Nephron (organoid): ENCODE data around the gene PIGU.

ENCODE experiments used
- H3K27ac Mint-ChIP-seq, 3 experiments: 2 replicates each; pipeline ENCODE4 v1.8.0; 2020; ENCODE audit warnings: mixed read lengths in 3 of 3, mild to moderate bottlenecking in 2 of 3, moderate library complexity in 1 of 3
- H3K27me3 Mint-ChIP-seq: 2 replicates; pipeline ENCODE4 v1.8.0; 2021; ENCODE audit warnings: low read depth, mild to moderate bottlenecking, moderate library complexity, mixed read lengths
- H3K36me3 Mint-ChIP-seq: 2 replicates; pipeline ENCODE4 v1.8.0; 2020; ENCODE audit warnings: low read depth, mixed read lengths
- H3K4me1 Mint-ChIP-seq: 2 replicates; pipeline ENCODE4 v1.8.0; 2020; ENCODE audit warnings: mixed read lengths
- H3K4me3 Mint-ChIP-seq, 3 experiments: 2 replicates each; pipeline ENCODE4 v1.8.0; 2020; ENCODE audit warnings: mild to moderate bottlenecking in 3 of 3, mixed read lengths in 3 of 3, moderate library complexity in 2 of 3
- H3K9me3 Mint-ChIP-seq: 2 replicates; pipeline ENCODE4 v1.8.0; 2020; ENCODE audit warnings: mixed read lengths
- TF ChIP-seq, protein P1 (sequence below), 3 experiments: fragments of 200-600 bp; sonication (generic); IDR thresholded peaks; one replicate each; pipeline ENCODE4 v1.5.0; 2021; ENCODE audit warnings: antibody characterized with exemption in 3 of 3; ENCODE audit not compliant: unreplicated experiment in 3 of 3

The PIGU gene

DNA sequence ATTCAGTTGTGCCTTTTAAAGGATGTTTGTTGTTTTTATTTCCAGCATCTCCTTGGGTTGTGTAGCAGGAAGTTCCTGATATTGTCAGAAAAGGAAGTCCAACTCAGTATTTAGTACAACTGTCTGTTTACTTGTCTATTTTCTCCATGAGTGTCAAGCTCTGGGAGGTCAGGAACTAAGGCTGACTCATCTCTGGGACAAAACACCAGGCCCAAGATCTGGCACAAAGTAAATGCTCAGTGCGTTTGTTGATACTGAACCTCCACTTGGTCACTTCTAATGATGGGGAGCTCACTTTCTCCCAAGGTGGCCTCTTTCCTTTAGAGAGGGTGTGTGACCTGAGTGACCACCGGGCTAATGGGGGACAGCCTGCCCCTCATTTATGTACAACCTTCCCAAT is 12.6 kb upstream of the PIGU start:
- Mint-ChIP-seq H3K9me3 (no peaks in the 10 kb centered on the region), H3K36me3 (no peaks in the 10 kb centered on the region), H3K4me3 (no peak overlapping the region), H3K27ac (no peak overlapping the region), H3K4me1 (no peaks in the 10 kb centered on the region), H3K27me3 (peaks cover 3% of the 10 kb centered on the region)
- TF ChIP-seq, protein P1, sequence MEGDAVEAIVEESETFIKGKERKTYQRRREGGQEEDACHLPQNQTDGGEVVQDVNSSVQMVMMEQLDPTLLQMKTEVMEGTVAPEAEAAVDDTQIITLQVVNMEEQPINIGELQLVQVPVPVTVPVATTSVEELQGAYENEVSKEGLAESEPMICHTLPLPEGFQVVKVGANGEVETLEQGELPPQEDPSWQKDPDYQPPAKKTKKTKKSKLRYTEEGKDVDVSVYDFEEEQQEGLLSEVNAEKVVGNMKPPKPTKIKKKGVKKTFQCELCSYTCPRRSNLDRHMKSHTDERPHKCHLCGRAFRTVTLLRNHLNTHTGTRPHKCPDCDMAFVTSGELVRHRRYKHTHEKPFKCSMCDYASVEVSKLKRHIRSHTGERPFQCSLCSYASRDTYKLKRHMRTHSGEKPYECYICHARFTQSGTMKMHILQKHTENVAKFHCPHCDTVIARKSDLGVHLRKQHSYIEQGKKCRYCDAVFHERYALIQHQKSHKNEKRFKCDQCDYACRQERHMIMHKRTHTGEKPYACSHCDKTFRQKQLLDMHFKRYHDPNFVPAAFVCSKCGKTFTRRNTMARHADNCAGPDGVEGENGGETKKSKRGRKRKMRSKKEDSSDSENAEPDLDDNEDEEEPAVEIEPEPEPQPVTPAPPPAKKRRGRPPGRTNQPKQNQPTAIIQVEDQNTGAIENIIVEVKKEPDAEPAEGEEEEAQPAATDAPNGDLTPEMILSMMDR (IDR thresholded peaks at IDR 0.05; ENCODE audit: unreplicated experiment in 3 of 3), result no peak

DNA sequence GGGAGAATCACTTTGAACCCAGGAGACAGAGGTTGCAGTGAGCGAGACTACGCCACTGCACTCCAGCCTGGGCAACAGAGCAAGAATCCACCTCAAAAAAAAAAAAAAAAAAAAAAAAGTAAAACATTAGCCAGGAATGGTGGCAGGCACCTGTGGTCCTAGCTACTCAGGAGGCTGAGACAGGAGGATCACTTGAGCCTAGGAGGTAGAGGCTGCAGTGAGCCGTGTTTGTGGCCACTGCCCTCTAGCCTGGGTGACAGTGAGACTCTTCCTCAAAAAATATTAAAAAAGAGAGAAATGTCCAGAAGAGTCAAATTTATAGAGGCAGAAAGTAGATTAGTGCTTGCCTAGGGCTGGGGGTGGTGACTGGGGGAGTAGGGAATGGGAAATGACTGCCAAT is 6.8 kb upstream of the PIGU start:
- H3K27ac Mint-ChIP-seq, result no peak overlapping the region
- H3K36me3 Mint-ChIP-seq, result no peaks in the 10 kb centered on the region
- TF ChIP-seq, protein P1 (IDR thresholded peaks at IDR 0.05; ENCODE audit: unreplicated experiment in 3 of 3), result no peak
- no peaks in the 10 kb centered on the region for H3K4me1 Mint-ChIP-seq
- H3K9me3 Mint-ChIP-seq, result no peaks in the 10 kb centered on the region
- no peak overlapping the region for H3K4me3 Mint-ChIP-seq
- no peaks in the 10 kb centered on the region for H3K27me3 Mint-ChIP-seq

- Mint-ChIP-seq H3K27me3 (no peaks in the 10 kb centered on the region), H3K4me1 (peaks cover 10% of the 10 kb centered on the region), H3K4me3 (peak overlapping the region; percentile 19 to 67 (median 65)), H3K9me3 (no peaks in the 10 kb centered on the region), H3K36me3 (no peaks in the 10 kb centered on the region), H3K27ac (no peak overlapping the region)
- TF ChIP-seq, protein P1 (IDR thresholded peaks at IDR 0.05; ENCODE audit: unreplicated experiment in 3 of 3), result no peak
Observed at GRCh38 chr20:34680586-34681175, 3.8 kb upstream of the PIGU start.

DNA sequence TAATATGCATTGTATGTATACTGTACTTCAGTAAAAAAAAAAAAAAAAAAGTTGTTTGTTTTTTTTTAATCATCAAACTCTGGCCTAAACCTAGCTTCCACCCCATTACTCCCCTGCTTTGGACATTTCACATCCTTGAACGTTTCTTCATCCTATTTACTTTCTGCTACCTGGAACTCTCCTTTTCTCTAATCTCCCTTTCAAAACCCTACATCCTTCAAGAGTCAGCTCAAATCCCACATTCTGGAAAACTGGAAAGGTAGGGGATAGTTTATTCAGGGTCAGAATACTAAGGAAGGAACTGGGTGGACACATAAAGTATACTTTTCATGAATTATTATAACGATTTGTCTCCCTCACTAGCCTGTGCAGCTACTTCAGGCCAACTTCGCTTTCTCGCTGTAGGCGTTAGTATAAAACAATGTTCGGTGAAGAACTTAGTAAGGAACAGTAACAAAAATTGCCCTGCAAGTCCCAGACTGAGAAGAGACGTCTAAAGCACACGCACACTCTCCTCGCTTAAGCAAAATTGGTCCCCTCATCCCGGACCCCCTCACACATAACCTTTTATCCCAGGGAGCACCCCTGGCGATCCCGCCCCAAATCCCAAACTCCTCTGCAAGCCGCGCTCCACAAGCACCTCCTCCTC is 775 bp downstream of the PIGU start:
- TF ChIP-seq, protein P1 (IDR thresholded peaks at IDR 0.05; ENCODE audit: unreplicated experiment in 3 of 3), result no peak
- Mint-ChIP-seq H3K4me3 (peak overlapping the region; percentile 88 to 94 (median 92)), H3K36me3 (peaks cover 4% of the 10 kb centered on the region), H3K27me3 (no peaks in the 10 kb centered on the region), H3K9me3 (no peaks in the 10 kb centered on the region), H3K27ac (peak overlapping the region; percentile 69 to 87 (median 79)), H3K4me1 (peaks cover 14% of the 10 kb centered on the region)

DNA sequence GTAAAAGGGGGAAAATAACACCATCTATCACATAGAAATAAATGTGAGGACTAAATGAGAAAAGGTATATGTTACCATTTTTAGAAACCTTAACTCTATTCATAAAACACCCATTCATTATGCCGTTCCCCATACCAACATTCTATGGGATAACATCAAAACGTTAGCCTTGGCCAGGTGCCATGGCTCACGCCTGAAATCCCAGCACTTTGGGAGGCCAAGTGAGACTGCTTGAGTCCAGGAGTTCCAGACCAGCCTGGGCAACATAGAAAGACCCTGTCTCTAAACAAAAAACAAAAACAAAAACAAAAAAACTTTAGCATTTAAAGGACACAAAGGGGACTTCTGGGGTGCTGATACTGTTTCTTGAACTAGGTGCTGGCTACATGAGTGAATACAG is 1.3 kb downstream of the PIGU start:
- H3K36me3 Mint-ChIP-seq, result peaks cover 7% of the 10 kb centered on the region
- peak overlapping the region in 1 of 3 experiments; percentile 87 for H3K27ac Mint-ChIP-seq
- H3K4me1 Mint-ChIP-seq, result peaks cover 14% of the 10 kb centered on the region
- TF ChIP-seq, protein P1 (IDR thresholded peaks at IDR 0.05; ENCODE audit: unreplicated experiment in 3 of 3), result no peak
- H3K9me3 Mint-ChIP-seq, result no peaks in the 10 kb centered on the region
- H3K4me3 Mint-ChIP-seq, result peak overlapping the region; percentile 88 to 94 (median 92)
- no peaks in the 10 kb centered on the region for H3K27me3 Mint-ChIP-seq

DNA sequence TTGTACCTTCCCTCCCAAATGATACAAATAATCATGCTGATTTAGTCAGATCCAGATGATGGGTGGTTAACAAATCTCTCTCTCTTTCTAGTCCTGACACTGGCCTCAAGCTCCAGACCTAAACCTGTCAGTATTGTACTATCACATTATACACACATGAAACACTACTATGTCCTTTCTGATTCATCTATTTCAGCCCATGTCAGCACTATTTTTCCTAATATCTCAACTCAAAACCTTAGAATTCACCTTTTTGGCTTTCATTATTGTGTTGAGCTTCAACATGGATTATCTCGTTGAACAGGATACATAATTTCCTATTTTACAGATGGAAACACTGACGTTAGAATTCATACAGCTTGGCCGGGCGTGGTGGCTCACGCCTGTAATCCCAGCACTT is 3.5 kb downstream of the PIGU start:
- TF ChIP-seq, protein P1 (IDR thresholded peaks at IDR 0.05; ENCODE audit: unreplicated experiment in 3 of 3), result no peak
- Mint-ChIP-seq H3K27me3 (no peaks in the 10 kb centered on the region), H3K9me3 (peaks cover 4% of the 10 kb centered on the region), H3K36me3 (peaks cover 14% of the 10 kb centered on the region), H3K27ac (no peak overlapping the region), H3K4me3 (no peak overlapping the region), H3K4me1 (peaks cover 14% of the 10 kb centered on the region)
